Upper lobe of left lung (tissue), 4 donors: ENCODE results near the gene DISC1.

Source experiments
- CTCF ChIP-seq, 6 experiments: fragments of 450-650 bp in 4 of 6; fragments of 200-600 bp in 2 of 6; sonication (generic) in 2 of 6; IDR thresholded peaks; one replicate each; pipeline ENCODE4 v1.5.1; 2016 to 2019; ENCODE audit warnings: antibody characterized with exemption in 6 of 6
- EP300 ChIP-seq, 4 donors: sonication (generic); formaldehyde crosslinking; IDR thresholded peaks; one replicate each; pipeline ENCODE4 v1.5.1; 2017; ENCODE audit warnings: antibody characterized with exemption in 4 of 4, control low read depth in 2 of 4
- POLR2A ChIP-seq, 4 donors: fragments of 450-650 bp; IDR thresholded peaks; one replicate each; pipeline ENCODE4 v1.5.1; 2016 to 2017; ENCODE audit warnings: antibody characterized with exemption in 4 of 4, mild to moderate bottlenecking in 2 of 4
- POLR2AphosphoS5 ChIP-seq, 2 donors: sonication (generic); formaldehyde crosslinking; IDR thresholded peaks; one replicate each; pipeline ENCODE4 v1.5.1; 2017; ENCODE audit warnings: antibody characterized with exemption in 2 of 2

GRCh38 chr1:231929311-231929710 is 302.7 kb downstream of the DISC1 start:
- TF ChIP-seq CTCF (IDR thresholded peaks at IDR 0.05) (no peak), POLR2AphosphoS5 (IDR thresholded peaks at IDR 0.05) (no peak), EP300 (IDR thresholded peaks at IDR 0.05) (no peak), POLR2A (IDR thresholded peaks at IDR 0.05) (no peak)
